GM19239 (cell line): Measurements from ENCODE around the gene CLCC1.
"Not testable (repeated sequence)": the region's sequence is repeated elsewhere in the genome, so short reads cannot be mapped to it uniquely, and the experiment has no call there.

Source experiments
- DNase-seq: peaks from one replicate; pipeline ENCODE4 v3.0.0; 2011; ENCODE audit warnings: low spot score; ENCODE audit not compliant: insufficient read length
- FAIRE-seq: peaks from 2 replicates; lab custom pipeline; 2011; peaks lifted over from hg19 to GRCh38; lab: Jason Lieb, UNC

Gene CLCC1, protein sequence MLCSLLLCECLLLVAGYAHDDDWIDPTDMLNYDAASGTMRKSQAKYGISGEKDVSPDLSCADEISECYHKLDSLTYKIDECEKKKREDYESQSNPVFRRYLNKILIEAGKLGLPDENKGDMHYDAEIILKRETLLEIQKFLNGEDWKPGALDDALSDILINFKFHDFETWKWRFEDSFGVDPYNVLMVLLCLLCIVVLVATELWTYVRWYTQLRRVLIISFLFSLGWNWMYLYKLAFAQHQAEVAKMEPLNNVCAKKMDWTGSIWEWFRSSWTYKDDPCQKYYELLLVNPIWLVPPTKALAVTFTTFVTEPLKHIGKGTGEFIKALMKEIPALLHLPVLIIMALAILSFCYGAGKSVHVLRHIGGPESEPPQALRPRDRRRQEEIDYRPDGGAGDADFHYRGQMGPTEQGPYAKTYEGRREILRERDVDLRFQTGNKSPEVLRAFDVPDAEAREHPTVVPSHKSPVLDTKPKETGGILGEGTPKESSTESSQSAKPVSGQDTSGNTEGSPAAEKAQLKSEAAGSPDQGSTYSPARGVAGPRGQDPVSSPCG

DNA sequence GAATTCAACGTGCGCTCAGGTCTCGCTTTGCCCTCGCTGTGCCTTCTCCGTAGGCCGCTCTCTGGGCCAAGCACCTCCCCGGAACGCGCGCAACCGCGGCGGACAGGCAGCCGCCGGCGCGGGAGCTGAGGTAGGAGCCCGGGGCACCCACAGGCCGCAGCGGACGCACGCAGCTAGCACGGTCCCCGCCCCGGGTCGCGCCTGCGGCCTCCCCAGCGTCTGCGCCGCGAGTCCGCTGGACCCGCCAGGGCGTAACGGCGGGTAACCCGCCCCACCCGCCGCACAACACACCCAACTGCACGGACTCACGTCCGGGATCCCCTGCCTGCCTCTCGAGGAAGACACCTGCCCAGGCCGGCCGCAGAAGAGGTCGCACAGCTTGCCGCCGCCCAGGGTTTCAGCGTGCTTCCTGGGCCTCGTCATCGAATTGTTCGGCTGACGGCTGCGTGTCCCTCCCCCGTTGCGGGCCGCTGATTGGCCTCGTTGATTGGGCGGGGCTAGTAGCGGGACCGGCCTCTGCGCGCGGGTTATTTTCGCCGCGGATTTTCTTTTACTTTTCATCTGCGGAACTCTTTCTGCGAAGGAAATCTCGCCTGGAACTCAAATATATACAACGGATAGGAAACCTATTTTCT, at the start of gene CLCC1:
CLCC1 (minus strand) TSS at position 433 of the 635 bp plus-strand sequence. CDS start 13,047 bp downstream, outside the sequence.
- FAIRE-seq = peak; percentile 89

DNA sequence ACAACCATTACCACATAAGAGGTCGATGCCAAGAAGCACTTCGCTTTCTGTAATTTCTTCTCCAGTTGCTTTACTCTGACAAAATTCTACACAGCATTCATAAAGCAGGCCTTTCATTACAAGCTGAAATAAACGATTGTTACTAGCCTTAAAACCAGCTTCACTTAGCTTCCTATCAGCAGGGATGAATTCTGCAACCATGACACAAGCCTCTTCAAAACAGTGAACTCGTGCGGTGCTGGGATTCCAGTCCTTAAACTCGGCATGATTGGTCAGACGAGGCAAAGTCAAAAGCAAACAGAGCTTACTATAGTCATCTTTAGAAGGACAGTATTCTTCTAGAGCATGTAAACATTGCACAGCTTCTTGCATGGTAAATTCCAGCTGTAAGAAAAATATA, 48.1 kb upstream of the CLCC1 start:
- DNase-seq = no peak
- FAIRE-seq = no peak

More for the DNA sequence above, at the start of gene CLCC1:
- peak; percentile 79 for DNase-seq

DNA sequence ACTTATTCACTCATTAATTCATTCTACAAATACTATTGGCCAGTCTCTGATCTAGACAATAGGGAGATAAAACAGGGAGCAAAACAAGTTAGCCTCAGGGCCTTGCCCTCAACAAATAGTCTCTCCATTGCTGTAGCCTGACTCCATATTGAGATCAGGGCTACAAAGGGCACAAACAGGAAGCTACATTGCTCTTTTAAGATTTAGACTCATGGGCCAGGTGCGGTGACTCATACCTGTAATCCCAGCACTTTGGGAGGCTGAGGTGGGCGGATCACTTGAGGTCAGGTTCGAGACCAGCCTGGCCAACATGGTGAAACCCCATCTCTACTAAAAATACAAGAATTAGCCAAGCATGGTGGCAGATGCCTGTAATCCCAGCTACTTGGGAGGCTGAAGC, 33.3 kb upstream of the CLCC1 start:
- FAIRE-seq, DNase-seq: not testable (repeated sequence)

- FAIRE-seq (no peak), DNase-seq (no peak)
These were observed 19.8 kb upstream of the CLCC1 start for GRCh38 chr1:108983114-108983513.

GRCh38 chr1:108976658-108977057, 13.4 kb upstream of the CLCC1 start:
- no peak for DNase-seq
- no peak for FAIRE-seq

DNA sequence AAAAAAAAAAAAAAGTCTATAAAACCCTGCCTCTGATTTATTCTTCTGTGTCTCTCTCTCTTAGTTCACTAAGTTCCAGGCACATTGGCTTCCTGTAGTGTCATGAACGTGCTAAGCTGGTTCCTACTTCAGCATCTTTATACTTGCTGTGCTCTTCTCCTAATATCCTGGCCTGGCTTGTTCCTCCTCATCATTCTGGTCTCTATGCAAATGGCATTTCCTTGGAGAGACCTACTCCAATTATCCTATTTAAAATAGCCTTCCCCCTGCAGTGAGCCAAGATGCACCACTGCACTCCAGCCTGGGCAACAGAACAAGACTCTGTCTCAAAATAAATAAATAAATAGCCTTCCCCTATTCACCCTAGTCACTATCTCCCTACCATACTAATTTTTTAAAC, 9.7 kb upstream of the CLCC1 start:
- FAIRE-seq (no peak), DNase-seq (no peak)

DNA sequence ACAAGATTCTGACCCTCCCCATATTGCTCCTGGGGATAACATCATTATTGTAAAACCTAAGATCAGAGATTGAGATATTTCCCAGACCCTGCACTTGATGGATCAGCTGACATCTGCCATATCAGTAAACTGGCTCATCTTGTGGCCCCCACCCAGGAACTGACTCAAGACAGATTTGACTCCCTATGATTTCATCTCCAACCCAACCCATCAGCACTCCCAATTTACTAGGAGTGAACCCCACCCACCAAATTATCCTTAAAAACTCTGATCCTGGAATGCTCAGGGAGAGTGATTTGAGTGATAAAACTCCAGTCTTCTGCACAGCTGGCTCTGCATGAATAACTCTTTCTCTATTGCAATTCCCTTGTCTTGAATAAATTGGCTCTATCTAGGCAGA, 6.1 kb upstream of the CLCC1 start:
- FAIRE-seq (no peak), DNase-seq (no peak)

GRCh38 chr1:108962681-108963051, 618 bp downstream of the CLCC1 start:
- DNase-seq (no peak), FAIRE-seq (no peak)

- FAIRE-seq = no peak
- no peak for DNase-seq
These were observed 1.4 kb downstream of the CLCC1 start for GRCh38 chr1:108961752-108962486.

GRCh38 chr1:108961198-108961597, 2.1 kb downstream of the CLCC1 start:
- FAIRE-seq = no peak
- no peak for DNase-seq

DNA sequence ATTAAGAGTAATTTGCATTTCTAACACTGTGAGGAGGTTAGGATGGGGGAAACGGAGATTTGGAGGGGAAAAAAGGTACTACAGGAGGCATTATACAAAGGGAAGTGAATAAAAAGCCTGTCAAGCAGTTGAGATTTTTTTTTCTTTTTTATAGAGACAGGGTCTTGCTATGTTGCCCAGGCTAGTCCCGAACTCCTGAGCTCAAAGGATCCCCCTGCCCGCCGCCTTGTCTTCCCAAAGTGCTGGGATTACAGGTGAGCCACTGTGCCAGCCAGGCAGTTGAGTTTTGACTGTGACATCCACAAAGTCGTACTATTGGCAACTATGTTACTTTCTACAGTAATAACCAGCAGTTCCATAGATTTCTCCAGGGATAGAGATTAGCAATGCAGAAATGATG, 2.6 kb downstream of the CLCC1 start:
- FAIRE-seq = no peak

DNA sequence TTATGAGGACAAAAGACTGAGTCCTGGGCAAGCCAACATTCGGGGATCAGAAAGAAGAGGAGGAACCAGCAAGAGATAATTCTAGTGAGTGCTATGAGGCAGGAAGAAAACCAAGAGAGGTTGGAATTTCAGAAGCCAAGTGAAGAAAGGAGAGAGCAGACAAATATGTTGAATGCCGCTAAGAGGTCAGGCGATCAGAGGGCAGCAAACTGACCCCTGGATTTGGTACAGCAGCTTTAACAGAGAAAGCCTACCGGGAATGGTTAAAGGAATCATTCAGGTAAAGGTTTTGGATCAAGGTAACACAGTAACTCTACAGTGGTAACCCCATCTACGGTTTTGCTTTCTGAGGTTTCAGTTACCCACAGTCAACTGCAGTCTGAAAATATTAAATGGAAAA, 5.4 kb downstream of the CLCC1 start:
- DNase-seq (no peak), FAIRE-seq (no peak)

More for the DNA sequence above, 2.6 kb downstream of the CLCC1 start:
- DNase-seq = no peak

DNA sequence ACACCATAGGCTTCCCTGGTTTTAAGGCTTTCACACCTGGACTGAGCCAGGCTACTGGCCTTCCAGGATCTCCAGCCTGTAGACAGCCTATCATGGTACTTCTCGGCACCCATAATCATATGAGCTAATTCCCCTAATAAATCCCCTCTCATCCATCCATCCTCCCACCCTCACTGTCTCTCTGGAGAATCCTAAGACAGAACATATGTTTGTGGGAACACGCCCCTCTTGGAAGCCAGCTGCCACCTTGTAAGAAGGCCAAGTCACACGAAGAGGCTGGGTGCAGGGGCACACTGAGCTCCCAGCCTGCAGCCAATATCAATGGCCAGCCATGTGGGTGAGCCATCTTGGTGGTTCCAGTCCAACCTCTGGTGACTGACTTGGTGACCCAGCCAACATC, 7.4 kb downstream of the CLCC1 start:
- no peak for DNase-seq
- no peak for FAIRE-seq

GRCh38 chr1:108955111-108955510, 8.2 kb downstream of the CLCC1 start:
- FAIRE-seq (no peak), DNase-seq (no peak)

- no peak for DNase-seq
- FAIRE-seq = no peak
These were observed 9.8 kb downstream of the CLCC1 start for GRCh38 chr1:108953452-108953851.

GRCh38 chr1:108951242-108951641, 12.0 kb downstream of the CLCC1 start:
- no peak for FAIRE-seq

DNA sequence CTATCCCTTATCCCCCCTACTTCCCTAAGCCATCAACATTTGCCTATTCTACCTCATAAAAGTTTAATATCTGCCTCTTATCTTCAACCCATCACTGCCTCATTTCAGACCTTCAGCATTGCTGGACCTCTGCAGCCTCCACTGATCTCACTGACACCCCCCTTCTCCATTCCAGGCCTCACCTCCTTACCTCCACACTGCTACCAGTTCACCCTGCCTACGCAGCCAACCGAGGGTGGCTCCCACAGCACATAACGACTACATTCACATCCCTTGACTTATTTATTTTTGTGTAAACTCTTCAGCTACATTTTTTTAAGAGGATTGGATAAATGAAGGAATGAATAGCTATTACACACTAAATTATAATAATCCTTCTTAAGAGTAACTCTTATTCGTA, 14.2 kb downstream of the CLCC1 start:
- DNase-seq = no peak
- FAIRE-seq = no peak

More at GRCh38 chr1:108951242-108951641, 12.0 kb downstream of the CLCC1 start:
- no peak for DNase-seq

GRCh38 chr1:108947871-108948525, 15.3 kb downstream of the CLCC1 start:
- DNase-seq (no peak), FAIRE-seq (no peak)

DNA sequence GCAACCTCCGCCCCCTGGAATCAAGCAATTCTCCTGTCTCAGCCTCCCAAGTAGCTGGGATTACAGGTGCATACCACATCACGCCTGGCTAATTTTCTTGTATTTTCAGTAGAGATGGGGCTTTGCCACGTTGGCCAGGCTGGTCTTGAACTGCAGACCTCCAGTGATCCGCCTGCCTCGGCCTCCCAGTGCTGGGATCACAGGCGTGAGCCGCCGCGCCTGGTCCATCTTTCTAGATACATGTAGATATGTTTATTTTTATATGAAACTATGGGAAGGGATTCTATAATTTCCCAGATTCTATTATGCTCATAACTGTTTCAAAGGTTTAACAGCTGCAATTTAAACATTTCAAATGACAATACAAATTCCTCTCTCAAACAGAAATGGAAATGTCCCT, 27.1 kb downstream of the CLCC1 start:
- no peak for FAIRE-seq
- no peak for DNase-seq

DNA sequence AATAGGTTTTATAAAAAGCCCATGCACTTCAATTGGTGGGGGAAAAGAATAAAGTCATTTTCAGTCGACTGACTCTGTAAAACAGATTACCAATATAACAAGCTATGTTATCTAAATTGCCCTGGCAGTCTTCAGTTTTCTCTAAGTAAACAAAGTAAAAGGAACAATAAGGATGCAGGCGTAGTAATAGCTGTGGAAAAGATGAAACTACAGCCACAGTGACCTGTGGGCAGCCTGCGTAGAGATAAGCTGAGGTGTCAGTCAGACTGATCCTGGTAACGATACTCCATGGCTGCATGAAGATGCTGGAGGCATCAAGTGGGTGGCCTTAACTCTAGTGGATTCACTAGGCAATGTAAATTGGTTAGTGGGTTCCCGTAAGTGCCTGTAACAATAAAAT, 29.3 kb downstream of the CLCC1 start:
- no peak for FAIRE-seq
- no peak for DNase-seq
